HepG2 (cell line): ENCODE data around the gene GATAD2B.

Experiments used
- ATF3 ChIP-seq: sonication (generic); formaldehyde crosslinking; IDR thresholded peaks from 2 replicates; pipeline ENCODE4 v1.4.0; 2020; ENCODE audit warnings: missing genetic modification reagents
- CTCF ChIP-seq: sonication (generic); formaldehyde crosslinking; IDR thresholded peaks from 2 replicates; pipeline ENCODE4 v1.5.0; 2020; ENCODE audit warnings: mild to moderate bottlenecking, missing genetic modification reagents, moderate library complexity

GRCh38 chr1:153799566-153800465, 123.0 kb downstream of the GATAD2B start:
- TF ChIP-seq CTCF (CRISPR knock-in tag) (no peak), ATF3 (CRISPR knock-in tag) (no peak)
